ENCODE measurements around the gene CMSS1.
"Not testable (repeated sequence)": the region's sequence is repeated elsewhere in the genome, so short reads cannot be mapped to it uniquely, and the experiment has no call there.

CMSS1 gene

DNA sequence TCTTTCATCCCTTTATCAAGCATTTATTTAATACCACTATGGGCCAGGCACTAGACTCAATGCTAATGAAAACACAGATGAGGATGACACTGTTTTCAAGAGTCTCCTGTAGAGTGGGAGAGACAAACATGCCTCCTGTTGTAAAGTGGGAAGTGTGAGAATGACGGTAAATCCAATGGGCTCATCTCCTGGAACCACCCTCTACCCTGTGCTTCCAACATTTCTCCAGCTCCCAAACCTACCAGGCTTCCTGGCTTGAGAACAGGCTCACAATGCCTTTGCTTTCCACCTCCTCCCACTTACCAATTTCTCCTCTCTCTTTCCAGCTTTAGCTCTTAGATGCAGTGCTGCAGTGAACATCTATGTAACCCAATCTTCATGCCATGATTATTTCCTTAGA is 389.0 kb downstream of the CMSS1 start:
- no peak for DNase-seq

DNA sequence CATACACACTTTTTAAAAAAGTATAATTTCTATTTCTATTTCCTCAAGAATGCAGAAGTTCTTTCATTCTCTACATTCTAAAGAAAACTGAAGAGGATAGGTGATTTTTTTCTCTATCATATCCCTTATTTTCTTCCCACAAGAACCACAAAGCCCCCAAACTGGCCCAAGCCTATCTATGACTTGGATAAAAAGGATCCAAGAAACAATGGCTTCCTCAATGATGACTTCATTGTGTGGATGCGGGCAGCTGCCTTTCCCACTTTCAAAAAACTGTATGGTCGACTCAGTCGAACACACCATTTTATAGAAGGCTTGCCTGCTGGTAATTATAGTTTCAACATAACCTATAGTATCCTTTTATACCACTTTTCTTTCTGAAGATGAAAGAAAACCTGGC is 390.2 kb downstream of the CMSS1 start:
- DNase-seq, result no peak

DNA sequence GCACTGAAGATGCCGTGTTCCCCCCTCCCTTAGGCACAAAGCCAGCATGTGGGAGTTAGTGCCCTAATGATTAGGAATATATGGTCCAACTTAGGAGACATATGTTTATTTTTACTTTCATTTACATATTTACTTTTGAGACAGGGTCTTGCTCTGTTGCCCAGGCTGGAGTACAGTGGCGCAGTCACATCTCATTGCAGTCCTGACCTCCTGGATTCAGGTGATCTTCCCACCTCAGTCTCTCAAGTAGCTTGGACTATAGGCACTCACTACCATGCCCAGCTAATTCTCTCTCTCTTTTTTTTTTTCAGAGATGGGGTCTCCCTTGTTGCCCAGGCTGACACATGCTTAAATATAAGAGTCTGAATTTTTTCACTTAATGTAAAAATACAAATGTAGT is 391.5 kb downstream of the CMSS1 start:
- DNase-seq, result no peak

DNA sequence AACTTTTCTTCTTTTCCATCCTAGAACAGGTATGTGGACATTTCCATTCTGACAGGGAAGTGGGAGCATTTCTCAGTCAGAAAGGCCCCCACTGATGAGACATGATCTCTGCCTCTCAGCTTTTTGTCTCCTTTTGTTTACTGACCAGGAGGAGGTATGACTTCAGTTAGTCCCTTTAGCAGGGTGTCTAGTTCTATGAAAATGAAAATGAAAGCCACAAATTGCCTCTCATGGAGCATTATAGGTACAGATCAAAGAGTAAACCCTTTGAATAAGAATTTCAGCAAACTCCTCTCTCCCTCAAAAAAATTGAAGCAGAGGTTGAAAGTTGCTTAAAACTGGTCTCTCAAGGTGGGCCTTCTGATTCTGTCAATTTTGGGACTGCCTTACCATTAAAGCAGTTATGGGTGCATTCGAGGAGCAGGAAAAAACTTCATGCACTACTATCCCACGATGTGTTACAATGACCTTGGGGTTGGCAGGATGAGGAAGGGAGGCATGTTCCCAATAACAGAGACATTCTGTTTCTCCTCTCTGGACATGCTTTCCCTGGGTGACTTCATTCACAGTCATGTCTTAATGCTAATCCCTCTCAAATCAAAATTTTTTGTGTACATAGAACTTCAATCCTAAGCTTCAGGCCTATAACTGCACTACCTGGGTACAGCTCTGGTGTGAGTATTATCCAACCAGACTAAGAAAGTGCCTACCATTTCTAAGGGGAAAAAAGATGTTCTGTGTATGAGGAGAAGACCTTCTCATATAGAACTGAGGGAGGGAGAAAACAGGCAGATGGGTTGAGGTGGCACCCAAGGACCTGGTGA is 392.5 kb downstream of the CMSS1 start:
- DNase-seq, result no peak

DNA sequence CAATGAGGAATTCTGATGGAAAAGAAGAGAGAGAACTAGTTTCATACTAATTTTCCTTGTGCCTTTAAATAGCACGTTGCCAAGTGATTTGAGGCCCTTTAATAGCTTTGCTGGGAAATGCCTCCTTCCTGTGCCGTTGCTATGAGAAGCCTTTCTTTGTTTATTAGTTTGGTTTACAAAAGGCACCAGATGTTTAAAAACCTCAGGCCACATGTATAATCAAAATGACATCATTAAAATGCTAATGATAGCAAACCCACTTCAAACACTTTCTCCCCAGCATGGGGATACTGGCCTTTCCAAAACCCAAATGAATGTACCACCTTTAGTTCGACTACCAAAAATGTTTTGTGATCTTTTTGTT is 393.1 kb downstream of the CMSS1 start:
- peak in 1 of 2 experiments; percentile 1 for DNase-seq

DNA sequence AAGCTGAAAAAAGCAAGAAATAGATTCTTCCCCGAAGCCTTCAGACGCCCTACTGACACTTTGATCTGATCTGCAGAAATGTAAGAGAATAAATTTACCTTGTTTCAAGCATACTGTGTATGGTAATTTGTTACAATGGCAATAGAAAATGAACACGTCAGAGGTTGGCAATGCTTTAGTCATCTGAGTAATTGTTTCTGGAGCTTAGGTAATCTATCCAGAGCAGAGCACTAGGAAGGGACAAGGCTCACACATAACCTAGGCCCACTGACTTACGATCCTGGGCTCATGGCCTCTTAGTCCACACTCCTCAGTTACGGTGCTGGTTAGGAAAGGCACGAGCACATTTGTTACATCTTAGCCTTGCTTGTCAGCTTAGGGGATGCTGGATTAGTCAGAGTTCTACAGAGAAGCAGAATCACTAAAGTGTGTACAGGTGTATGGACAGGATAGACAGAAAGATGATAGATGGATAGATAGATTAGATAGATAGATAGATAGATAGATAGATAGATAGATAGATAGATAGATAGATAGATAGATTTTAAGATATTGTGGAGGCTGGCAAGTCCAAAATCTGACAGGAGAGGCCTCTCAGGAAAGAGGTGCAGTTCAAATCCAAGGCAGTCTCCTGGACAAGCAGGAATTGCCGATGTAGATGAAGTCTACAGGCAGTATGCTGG is 396.4 kb downstream of the CMSS1 start:
- DNase-seq, result no peak

DNA sequence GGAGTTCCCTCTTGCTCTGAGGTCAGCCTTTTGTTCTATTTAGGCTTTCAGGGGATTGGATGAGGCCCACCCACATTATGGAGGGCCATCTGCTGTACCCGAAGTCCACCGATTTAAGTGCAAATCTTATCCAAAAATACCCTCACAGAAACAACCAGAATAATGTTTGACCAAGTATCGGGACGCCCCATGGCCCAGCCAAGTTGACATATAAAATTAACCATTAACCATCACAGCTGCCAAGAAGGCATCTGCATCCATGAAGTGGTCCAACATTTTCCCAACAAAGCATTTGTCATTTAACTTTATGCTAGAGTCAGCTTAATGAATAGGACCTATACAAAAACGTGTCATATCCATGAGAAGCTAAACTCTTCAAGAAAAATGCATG is 396.9 kb downstream of the CMSS1 start:
- DNase-seq, result no peak

DNA sequence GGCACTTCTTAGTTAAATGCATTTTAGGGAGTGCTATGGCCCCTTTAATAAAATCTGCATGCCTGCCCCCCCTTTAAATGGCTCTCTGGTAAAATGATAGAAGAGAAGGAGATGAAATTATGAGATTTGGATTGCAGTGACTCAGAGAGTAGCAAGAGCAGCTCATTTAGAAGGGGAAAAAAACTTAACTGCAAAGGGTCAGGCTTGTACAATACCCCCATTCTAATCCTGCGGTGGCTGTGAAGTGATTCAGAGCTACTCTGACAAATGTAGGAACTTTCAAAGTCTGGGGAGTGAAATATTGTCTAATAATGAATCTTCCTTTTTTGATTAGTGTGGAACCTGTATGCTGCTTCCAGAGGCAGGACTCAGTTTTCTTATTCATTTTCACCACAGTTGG is 399.1 kb downstream of the CMSS1 start:
- DNase-seq, result no peak

DNA sequence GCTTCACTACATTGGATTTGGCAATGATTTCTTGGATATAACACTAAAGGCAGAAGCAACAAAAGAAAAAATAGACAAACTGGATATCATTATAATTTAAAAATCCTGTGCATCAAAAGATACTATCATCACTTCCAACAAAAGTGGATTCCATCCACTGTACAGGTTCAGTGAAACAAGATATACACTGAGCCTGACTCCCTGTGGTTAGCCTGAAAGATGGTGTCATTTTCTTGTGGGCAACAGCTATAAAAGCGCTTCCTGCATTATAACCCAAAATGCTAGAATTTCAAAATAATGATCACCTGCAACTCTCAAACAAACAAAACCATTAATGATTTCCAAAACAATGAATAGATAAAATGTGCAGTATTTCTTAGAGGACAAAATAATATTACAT is 403.5 kb downstream of the CMSS1 start:
- DNase-seq, result no peak

DNA sequence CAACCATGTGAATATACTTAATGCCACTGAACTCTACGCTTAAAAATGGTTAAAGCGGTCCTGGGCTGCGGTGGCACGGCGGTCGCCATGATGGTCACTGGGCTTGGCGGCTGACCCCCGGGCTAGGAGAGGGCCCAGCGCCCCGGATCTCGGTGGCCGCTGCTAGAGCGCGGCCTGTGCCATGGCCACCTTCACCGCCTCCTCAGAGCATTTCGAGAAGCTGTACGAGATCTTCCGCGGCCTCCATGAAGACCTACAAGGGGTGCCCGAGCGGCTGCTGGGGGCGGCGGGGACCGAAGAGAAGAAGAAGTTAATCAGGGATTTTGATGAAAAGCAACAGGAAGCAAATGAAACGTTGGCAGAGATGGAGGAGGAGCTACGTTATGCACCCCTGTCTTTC is 407.5 kb downstream of the CMSS1 start:
- no peak for DNase-seq

DNA sequence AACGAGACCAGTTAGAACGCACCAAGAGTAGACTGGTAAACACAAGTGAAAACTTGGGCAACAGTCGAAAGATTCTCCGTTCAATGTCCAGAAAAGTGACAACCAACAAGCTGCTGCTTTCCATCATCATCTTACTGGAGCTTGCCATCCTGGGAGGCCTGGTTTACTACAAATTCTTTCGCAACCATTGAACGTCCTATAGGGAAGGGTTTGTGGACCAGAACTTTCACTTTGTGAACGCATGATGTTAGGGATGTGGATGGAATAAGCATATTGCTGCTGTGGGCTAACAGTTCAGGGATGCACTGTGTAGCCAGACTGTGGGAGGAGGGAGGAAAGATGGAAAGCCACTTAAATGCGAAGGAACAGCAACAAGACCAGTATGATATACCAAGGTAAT is 408.2 kb downstream of the CMSS1 start:
- no peak for DNase-seq

DNA sequence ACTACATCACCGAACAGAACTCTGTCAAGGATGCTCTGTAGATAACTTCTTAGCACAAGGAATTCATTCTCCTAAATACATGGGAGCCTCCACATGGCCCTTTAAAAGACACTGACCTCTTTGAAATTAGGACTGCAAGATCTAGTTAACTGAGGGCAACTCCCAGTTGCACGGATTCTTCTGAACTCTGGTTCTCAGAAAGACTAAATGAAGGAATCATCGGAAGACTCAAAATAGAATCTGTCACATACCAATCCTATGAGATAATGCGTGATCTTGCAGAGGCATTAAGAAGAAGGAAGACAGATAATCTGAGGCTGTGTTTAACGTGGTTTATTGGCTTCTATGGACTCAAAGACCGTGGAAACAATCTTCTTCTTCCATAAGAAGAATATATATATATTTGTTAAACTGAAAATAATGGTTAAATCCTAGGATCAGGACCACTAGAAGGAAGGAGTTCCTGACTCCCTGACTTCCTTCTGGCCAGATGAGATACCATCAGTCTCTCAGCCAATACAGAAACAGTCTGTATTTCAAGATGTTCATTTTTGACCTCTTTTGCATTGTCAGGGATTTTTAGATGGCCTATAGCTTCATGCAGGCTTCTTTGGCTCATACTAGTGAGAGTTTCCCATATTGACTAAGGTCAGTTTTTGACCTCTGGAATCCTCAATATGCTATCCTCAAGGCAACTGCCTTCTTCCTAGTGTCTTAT is 409.2 kb downstream of the CMSS1 start:
- no peak for DNase-seq

DNA sequence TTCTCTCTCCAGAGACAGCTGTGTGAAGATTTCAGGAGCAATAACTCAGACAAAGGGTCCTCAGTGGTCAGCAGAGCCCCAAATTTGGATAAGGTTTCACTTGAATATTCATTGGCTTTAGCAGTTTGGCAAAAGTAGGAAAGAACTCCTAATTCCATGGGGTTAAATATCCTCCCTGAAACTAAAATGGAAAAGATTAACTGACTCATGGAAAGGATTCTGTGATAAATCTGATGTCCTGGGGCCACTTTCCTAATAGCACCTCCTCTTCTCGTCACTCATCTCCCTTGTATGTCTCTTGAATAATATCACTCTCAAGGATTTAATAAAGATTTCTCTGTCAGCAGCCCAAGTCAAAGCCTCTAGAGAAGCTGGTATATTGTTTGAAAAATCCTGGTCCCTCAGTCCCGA is 409.9 kb downstream of the CMSS1 start:
- DNase-seq, result no peak

DNA sequence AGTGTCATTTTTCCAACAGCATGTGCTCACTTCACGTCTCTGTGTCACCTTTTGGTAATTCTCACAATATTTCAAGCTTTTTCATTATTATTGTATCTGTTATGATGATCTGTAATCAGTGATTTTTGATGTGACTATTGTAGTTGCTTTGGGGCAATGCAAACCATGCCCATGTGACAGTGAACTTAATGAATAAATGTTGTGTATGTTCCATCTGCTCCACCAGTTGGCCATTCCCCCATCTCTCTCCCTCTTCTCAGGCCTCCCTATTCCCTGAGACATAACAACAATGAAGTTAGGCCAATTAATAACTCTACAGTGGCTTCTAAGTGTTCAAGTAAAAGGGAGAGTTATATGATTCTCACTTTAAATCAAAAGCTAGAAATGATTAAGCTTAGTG is 410.6 kb downstream of the CMSS1 start:
- no peak for DNase-seq

DNA sequence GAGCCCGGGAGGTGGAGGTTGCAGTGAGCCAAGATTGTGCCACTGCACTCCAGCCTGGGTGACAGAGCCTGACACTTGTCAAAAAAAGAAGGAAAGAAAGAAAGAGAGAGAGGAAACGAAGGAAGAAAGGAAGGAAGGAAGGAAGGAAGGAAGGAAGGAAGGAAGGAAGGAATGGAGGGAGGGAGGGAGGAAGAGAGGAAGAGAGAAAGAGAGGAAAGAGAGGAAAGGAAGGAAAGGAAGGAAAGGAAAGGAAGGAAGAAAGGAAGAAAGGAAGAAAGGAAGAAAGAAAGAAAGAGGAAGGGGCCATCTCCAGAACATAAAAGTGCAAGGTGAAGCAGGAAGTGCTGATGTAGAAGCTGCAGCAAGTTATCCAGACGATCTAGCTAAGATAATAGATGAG is 411.5 kb downstream of the CMSS1 start:
- DNase-seq, result not testable (repeated sequence)

DNA sequence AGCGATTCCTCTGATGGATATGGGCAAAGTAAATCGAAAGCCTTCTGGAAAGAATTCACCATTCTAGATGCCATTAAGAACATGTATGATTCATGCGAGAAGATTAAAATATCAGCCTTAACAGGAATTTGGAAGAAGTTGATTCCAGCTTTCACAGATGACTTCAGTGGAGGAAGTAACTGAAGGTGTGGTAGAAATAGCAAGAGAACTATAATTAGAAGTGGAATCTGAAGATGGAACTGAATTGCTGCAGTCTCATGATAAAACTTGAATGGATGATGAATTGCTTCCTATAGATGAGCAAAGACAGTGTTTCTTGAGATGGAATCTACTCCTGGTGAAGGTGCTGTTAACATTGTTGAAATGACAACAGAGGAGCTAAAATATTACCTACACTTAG is 413.0 kb downstream of the CMSS1 start:
- no peak for DNase-seq
